SK-N-SH (cell line): Measurements from ENCODE around the gene POLR1D.

ENCODE experiments used
- CHD2 ChIP-seq: fragments of 150-350 bp; IDR thresholded peaks from 2 replicates; pipeline ENCODE4 v1.6.1; 2018; ENCODE audit warnings: low read length; ENCODE audit not compliant: partially characterized antibody
- CTCF ChIP-seq: fragments of 200-600 bp; sonication (generic); IDR thresholded peaks from 2 replicates; pipeline ENCODE4 v1.6.1; 2017; ENCODE audit warnings: antibody characterized with exemption, mild to moderate bottlenecking, moderate library complexity
- EP300 ChIP-seq, 2 experiments: IDR thresholded peaks; 2 replicates each; pipeline versions ENCODE4 v1.4.0 to v1.6.1; 2012; ENCODE audit warnings: borderline replicate concordance in 1 of 2, low read depth in 1 of 2, low read length in 1 of 2
- FOXM1 ChIP-seq: IDR thresholded peaks from 2 replicates; pipeline ENCODE4 v1.4.0; 2012; ENCODE audit warnings: low read depth, mild to moderate bottlenecking
- GABPA ChIP-seq: IDR thresholded peaks from 2 replicates; pipeline ENCODE4 v1.4.0; 2012; ENCODE audit warnings: low read depth, mild to moderate bottlenecking
- PBX3 ChIP-seq: IDR thresholded peaks from 2 replicates; pipeline ENCODE4; 2012
- POLR2AphosphoS5 ChIP-seq: IDR thresholded peaks from 2 replicates; pipeline ENCODE4 v1.6.1; 2012; ENCODE audit warnings: low read depth, low read length
- REST ChIP-seq: IDR thresholded peaks from 2 replicates; pipeline ENCODE4 v1.6.1; 2012; ENCODE audit warnings: mild to moderate bottlenecking, low read depth, low read length, moderate library complexity
- RFX5 ChIP-seq: IDR thresholded peaks from 2 replicates; pipeline ENCODE4 v1.6.1; 2012; ENCODE audit warnings: mild to moderate bottlenecking, improper control_type of control experiment, low read length
- SIN3A ChIP-seq: IDR thresholded peaks from 2 replicates; pipeline ENCODE4 v1.6.1; 2012; ENCODE audit warnings: low read depth, mild to moderate bottlenecking, low read length, moderate library complexity, borderline replicate concordance
- TAF1 ChIP-seq: IDR thresholded peaks from 2 replicates; pipeline ENCODE4 v1.6.1; 2012; ENCODE audit warnings: low read depth, mild to moderate bottlenecking, low read length, moderate library complexity, borderline replicate concordance
- TEAD4 ChIP-seq: IDR thresholded peaks from 2 replicates; pipeline ENCODE4 v1.4.0; 2012; ENCODE audit warnings: mild to moderate bottlenecking, borderline replicate concordance; ENCODE audit not compliant: insufficient read depth
- USF1 ChIP-seq: IDR thresholded peaks from 2 replicates; pipeline ENCODE4 v1.4.0; 2012; ENCODE audit warnings: low read depth, borderline replicate concordance

GRCh38 chr13:27632214-27632613 lies 10.5 kb downstream of the POLR1D start:
- no peak for TF ChIP-seq EP300 (IDR thresholded peaks at IDR 0.05; ENCODE audit: borderline replicate concordance in 1 of 2, low read depth in 1 of 2, low read length in 1 of 2)
- no peak for TF ChIP-seq CTCF
- TF ChIP-seq FOXM1 = no peak
- no peak for TF ChIP-seq PBX3
- TF ChIP-seq CHD2 = no peak
- TF ChIP-seq TEAD4 = no peak
- TF ChIP-seq RFX5 = no peak
- no peak for TF ChIP-seq POLR2AphosphoS5
- no peak for TF ChIP-seq REST
- no peak for TF ChIP-seq USF1
- TF ChIP-seq SIN3A = no peak
- no peak for TF ChIP-seq GABPA
- TF ChIP-seq TAF1 = no peak
